D721Med (cell line): ENCODE results near the gene RNASEH2A.
A peak's percentile ranks its signal among the peaks of the same experiment; 100 is the strongest.

Source experiments
- DNase-seq: peaks from one replicate; pipeline ENCODE4 v3.0.0; 2011; ENCODE audit warnings: low spot score; ENCODE audit not compliant: insufficient read length
- FAIRE-seq: peaks from 2 replicates; lab custom pipeline; 2011; peaks lifted over from hg19 to GRCh38; lab: Jason Lieb, UNC
- CTCF ChIP-seq: IDR thresholded peaks from 2 replicates; pipeline ENCODE4 v1.5.1; 2012; ENCODE audit warnings: mild to moderate bottlenecking, control low read depth; ENCODE audit not compliant: insufficient read depth; ENCODE audit errors: missing control alignments

The RNASEH2A gene

GRCh38 chr19:12767150-12767549 is 39.2 kb upstream of the RNASEH2A start:
- no peak for TF ChIP-seq CTCF
- DNase-seq (no peak), FAIRE-seq (no peak)

- DNase-seq (no peak), FAIRE-seq (no peak)
- no peak for TF ChIP-seq CTCF
Observed at GRCh38 chr19:12767666-12768065, 38.7 kb upstream of the RNASEH2A start.

GRCh38 chr19:12769689-12770088 is 36.7 kb upstream of the RNASEH2A start:
- FAIRE-seq, result no peak
- no peak for TF ChIP-seq CTCF
- peak; percentile 96 for DNase-seq

- no peak for TF ChIP-seq CTCF
- DNase-seq (no peak), FAIRE-seq (no peak)
Observed at GRCh38 chr19:12770922-12771321, 35.5 kb upstream of the RNASEH2A start.

GRCh38 chr19:12772323-12772722 is 34.1 kb upstream of the RNASEH2A start:
- TF ChIP-seq CTCF, result no peak
- DNase-seq, result no peak
- no peak for FAIRE-seq

- peak; percentile 28 for TF ChIP-seq CTCF
- FAIRE-seq (no peak), DNase-seq (no peak)
Observed at GRCh38 chr19:12773571-12773970, 32.8 kb upstream of the RNASEH2A start.

GRCh38 chr19:12774588-12775555 is 31.5 kb upstream of the RNASEH2A start, which contains the start of gene HOOK2:
HOOK2 (minus strand) TSS chr19:12775552; CDS start chr19:12775449, 103 bp downstream.
- no peak for DNase-seq
- TF ChIP-seq CTCF, result no peak

More at GRCh38 chr19:12774588-12775555, 31.5 kb upstream of the RNASEH2A start, which contains the start of gene HOOK2:
- no peak for FAIRE-seq
